Mammary epithelial cell (primary cell): Measurements from ENCODE around the gene DPYSL5.

Experiments
- EZH2 ChIP-seq: IDR thresholded peaks from 2 replicates; pipeline ENCODE4 v1.6.1; 2012; ENCODE audit warnings: low read length, inconsistent platforms, borderline replicate concordance
- TF ChIP-seq, protein P1 (sequence below), 2 donors: IDR thresholded peaks in 1 of 2; conservative IDR thresholded peaks in 1 of 2; 2 replicates each; pipeline ENCODE4 v1.5.1; 2011 to 2012; ENCODE audit warnings: inconsistent platforms in 2 of 2, low read length in 2 of 2, mild to moderate bottlenecking in 2 of 2, control low read depth in 1 of 2, low read depth in 1 of 2; ENCODE audit not compliant: insufficient read depth in 1 of 2; ENCODE audit errors: extremely low read depth in 1 of 2

DNA sequence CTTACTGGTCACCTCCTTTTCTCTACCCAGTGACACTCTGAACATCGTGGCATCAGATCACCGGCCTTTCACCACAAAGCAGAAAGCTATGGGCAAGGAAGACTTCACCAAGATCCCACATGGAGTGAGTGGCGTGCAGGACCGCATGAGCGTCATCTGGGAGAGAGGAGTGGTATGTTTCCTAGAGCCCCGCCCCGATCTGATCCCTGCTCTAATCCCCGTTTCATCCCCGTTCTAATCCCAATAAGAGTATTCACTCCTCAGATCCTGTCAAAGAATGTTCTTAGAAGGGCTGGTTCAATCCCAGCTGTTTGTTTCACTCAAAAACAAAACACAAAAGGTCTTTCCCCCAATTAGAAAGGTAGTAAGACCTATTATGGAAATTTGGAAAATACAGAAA, 92.1 kb downstream of the DPYSL5 start:
- TF ChIP-seq, protein P1, sequence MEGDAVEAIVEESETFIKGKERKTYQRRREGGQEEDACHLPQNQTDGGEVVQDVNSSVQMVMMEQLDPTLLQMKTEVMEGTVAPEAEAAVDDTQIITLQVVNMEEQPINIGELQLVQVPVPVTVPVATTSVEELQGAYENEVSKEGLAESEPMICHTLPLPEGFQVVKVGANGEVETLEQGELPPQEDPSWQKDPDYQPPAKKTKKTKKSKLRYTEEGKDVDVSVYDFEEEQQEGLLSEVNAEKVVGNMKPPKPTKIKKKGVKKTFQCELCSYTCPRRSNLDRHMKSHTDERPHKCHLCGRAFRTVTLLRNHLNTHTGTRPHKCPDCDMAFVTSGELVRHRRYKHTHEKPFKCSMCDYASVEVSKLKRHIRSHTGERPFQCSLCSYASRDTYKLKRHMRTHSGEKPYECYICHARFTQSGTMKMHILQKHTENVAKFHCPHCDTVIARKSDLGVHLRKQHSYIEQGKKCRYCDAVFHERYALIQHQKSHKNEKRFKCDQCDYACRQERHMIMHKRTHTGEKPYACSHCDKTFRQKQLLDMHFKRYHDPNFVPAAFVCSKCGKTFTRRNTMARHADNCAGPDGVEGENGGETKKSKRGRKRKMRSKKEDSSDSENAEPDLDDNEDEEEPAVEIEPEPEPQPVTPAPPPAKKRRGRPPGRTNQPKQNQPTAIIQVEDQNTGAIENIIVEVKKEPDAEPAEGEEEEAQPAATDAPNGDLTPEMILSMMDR (conservative IDR thresholded peaks at IDR 0.05 in 1 of 2, IDR thresholded peaks at IDR 0.05 in 1 of 2; ENCODE audit: extremely low read depth in 1 of 2, insufficient read depth in 1 of 2, low read depth in 1 of 2, low read length in 2 of 2), result no peak
- no peak for TF ChIP-seq EZH2
